Uterus (tissue), 4 donors: ENCODE data around the gene SLC25A22. TPM values are rescaled to one million over a fixed set of nuclear protein-coding genes. Genes with fewer than 3 reads are reported as not detected.
A peak's percentile ranks its signal among the peaks of the same experiment; 100 is the strongest.

Source experiments
- DNase-seq, 2 donors: peaks; one replicate each; pipeline ENCODE4 v3.0.0-alpha.2; 2019 to 2020
- H3K27ac ChIP-seq, 2 donors: fragments of 200-600 bp; sonication (generic); 1 replicate in 1 of 2; 2 replicates in 1 of 2; pipeline ENCODE4 v1.5.1; 2016 to 2018
- H3K27me3 ChIP-seq, 2 donors: fragments of 200-600 bp; sonication (generic); one replicate each; pipeline ENCODE4 v1.5.1; 2018 to 2019; ENCODE audit warnings: control low read depth in 1 of 2
- H3K36me3 ChIP-seq, 2 donors: fragments of 200-600 bp; sonication (generic); one replicate each; pipeline ENCODE4 v1.5.1; 2019; ENCODE audit warnings: control low read depth in 1 of 2
- H3K4me1 ChIP-seq, 2 donors: fragments of 200-600 bp; sonication (generic); one replicate each; pipeline ENCODE4 v1.5.1; 2018 to 2019; ENCODE audit warnings: control low read depth in 1 of 2
- H3K4me3 ChIP-seq, 2 donors: fragments of 200-600 bp; sonication (generic); 1 replicate in 1 of 2; 2 replicates in 1 of 2; pipeline ENCODE4 v1.5.1; 2018 to 2019; ENCODE audit warnings: mild to moderate bottlenecking in 1 of 2
- H3K9me3 ChIP-seq, 2 donors: fragments of 200-600 bp; sonication (generic); one replicate each; pipeline ENCODE4 v1.5.1; 2019; ENCODE audit warnings: control low read depth in 1 of 2
- POLR2A ChIP-seq, 2 donors: fragments of 450-650 bp; IDR thresholded peaks; one replicate each; pipeline ENCODE4 v1.6.1; 2016; ENCODE audit warnings: antibody characterized with exemption in 2 of 2, mild to moderate bottlenecking in 1 of 2, moderate library complexity in 1 of 2
- intact Hi-C: fragments of 100-400 bp; cut with DNase I; formaldehyde crosslinking; loops from one replicate; pipeline ENCODE4 v1.15.1; 2023; ENCODE audit warnings: low total_unique reads
- total RNA-seq, 4 donors: library from RNA; depleted of rRNA in 3 of 4; stranded (reverse); fragments of >200 nt in 3 of 4; gene quantifications; one replicate each; pipeline versions ENCODE4 v1.1.0 to v1.2.4, GENCODE V29; 2014 to 2023
- TF ChIP-seq, protein P1 (sequence below), 4 experiments: fragments of 200-600 bp in 2 of 4; fragments of 450-650 bp in 2 of 4; sonication (generic) in 2 of 4; IDR thresholded peaks; one replicate each; pipeline ENCODE4 v1.5.1; 2016 to 2019; ENCODE audit warnings: antibody characterized with exemption in 4 of 4, mild to moderate bottlenecking in 2 of 4, moderate library complexity in 1 of 4
- donor health status: DM: yes; HTN: yes; CAD: no.

The SLC25A22 gene
- total RNA-seq, 4 donors from 2014 or later, result 0.29 to 20.8 (median 5.4) TPM

DNA sequence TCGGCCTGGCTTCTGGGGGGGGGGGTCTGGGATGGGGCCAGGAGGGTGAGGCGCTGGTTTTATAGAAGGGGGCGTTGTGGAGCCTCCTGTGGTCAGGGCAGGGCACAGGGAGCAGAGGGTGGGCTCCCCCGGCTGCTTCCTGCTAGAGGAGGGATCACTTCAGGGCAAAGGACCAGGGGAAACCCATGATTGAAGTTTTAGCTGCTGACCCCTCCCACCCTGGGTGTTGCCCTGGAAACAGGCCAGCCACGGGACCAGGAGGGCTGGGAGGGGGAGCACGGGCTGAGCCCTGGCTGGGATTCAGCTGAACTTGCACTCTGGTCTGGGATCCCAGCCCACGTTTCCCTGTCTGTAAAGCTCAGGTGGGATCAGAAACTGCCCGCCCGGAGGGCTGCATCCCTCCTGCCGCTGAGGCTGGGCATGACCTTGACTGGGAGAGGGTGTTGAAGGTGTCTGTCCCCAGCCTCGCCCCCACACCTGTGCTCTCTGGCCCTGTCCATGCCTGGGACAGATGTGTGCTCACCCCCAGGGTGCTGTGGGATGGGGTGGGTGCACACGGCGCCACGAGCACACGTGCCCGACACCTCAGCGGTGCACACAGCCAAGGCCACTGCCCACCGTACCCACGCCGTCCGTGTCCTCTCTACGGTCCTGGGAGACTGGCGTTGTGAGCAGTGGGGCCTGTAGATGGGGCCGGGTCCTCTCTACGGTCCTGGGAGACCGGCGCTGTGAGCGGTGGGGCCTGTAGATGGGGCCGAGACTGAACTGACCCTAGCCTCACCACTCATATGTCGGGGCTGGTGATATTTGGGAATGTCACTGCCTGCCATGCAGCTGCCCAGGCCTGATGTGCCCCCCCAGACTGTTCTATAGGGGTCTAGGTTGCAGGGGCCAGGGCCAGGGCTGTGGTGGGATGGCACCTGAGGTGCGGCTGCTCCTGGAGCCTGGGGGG is 46.9 kb upstream of the SLC25A22 start:
- Histone ChIP-seq H3K4me1 (peaks cover 17 to 34% of the 10 kb centered on the region in 2 donors), H3K4me3 (peak overlapping the region; percentile 71 to 99), H3K36me3 (no peaks in the 10 kb centered on the region), H3K27me3 (no peaks in the 10 kb centered on the region), H3K9me3 (no peaks in the 10 kb centered on the region), H3K27ac (peak overlapping the region; percentile 95 to 97)
- peak; percentile 96 for DNase-seq
- intact Hi-C loops, result no loop called here
- TF ChIP-seq, protein P1, sequence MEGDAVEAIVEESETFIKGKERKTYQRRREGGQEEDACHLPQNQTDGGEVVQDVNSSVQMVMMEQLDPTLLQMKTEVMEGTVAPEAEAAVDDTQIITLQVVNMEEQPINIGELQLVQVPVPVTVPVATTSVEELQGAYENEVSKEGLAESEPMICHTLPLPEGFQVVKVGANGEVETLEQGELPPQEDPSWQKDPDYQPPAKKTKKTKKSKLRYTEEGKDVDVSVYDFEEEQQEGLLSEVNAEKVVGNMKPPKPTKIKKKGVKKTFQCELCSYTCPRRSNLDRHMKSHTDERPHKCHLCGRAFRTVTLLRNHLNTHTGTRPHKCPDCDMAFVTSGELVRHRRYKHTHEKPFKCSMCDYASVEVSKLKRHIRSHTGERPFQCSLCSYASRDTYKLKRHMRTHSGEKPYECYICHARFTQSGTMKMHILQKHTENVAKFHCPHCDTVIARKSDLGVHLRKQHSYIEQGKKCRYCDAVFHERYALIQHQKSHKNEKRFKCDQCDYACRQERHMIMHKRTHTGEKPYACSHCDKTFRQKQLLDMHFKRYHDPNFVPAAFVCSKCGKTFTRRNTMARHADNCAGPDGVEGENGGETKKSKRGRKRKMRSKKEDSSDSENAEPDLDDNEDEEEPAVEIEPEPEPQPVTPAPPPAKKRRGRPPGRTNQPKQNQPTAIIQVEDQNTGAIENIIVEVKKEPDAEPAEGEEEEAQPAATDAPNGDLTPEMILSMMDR (IDR thresholded peaks at IDR 0.05), result peak in 1 of 4 experiments; percentile 14
- no peak for TF ChIP-seq POLR2A (IDR thresholded peaks at IDR 0.05)

DNA sequence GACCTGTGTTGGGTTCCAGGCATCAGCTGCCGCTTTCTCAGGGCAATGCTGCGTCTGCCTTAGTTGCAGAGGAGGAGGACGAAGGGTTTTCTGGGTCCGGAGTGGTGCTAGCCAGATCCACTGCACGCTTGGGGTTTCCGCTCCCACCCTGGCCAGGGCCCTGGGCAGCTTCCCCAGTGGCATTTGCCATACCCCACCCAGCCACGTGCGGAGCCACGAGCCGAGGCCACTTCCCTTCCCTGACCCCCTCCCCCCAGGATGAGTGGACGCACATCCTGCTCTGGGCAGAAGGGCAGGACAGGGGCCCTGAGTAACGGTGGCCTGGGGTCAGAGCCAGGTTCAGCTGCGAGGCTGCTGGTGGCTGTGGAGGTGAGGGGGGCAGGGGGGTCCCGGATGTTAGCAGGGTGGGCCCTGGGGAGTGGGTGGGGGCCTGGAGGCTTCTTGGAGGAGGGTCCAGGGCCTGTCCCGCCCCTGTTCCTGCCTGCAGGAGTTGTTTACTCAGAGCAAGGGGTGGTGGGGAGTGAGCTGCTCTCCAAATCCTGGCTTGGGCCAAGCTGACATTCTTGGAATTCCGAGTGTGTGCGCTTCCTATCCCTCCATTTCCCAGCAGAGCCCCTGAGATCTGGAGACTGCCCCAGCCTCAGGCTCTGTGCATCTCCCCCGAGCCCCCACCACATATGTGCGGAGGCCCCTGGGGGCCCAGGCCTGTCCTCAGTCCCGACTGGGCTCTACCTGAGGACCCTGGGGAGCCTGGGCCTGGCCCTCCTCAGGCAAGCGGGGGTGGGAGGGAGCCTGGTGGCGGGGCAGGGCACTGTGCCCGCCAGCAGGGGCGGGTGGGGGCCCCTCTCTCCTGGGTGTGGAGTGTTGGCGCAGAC is 46.0 kb upstream of the SLC25A22 start:
- TF ChIP-seq, protein P1 (IDR thresholded peaks at IDR 0.05), result peak in 1 of 4 experiments; percentile 25
- peak; percentile 4 to 57 for TF ChIP-seq POLR2A (IDR thresholded peaks at IDR 0.05)

DNA sequence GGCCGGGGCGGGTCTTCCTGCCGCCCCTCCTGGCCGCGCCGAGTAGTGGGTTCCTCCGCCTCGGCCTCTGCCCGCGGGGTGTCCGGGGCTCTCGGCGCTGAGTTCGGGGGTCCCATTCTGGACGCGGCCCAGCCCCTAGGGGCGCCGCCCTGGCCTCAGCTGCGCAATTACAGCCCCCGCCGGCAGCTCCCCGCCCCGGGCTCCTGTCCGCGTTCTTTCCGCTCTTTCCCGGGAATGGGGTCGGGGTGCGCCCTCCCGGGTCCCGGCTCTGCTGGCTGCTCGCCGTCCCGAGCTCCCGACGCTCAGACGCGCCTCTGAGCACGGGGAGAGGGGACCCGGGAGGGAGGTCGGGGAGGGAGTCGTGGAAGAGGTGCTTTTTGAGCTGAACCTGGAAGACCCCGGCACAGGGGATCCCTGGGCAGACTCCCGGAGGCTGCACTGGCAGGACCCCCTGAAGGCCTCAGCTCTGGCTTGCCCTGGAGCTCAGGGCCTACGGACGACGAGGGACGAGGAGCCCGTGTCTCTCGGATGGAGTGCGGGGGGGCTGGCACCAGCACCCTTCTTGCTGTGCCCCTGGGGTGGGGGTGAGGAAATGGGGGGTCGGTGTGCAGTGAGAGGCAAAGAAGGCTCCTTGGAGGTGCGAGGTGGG is 45.1 kb upstream of the SLC25A22 start:
- H3K4me1 ChIP-seq, result peaks cover 7 to 25% of the 10 kb centered on the region in 2 donors
- no peaks in the 10 kb centered on the region for H3K9me3 ChIP-seq
- no peaks in the 10 kb centered on the region for H3K36me3 ChIP-seq
- H3K27me3 ChIP-seq, result no peaks in the 10 kb centered on the region
- TF ChIP-seq POLR2A (IDR thresholded peaks at IDR 0.05), result no peak
- TF ChIP-seq, protein P1 (IDR thresholded peaks at IDR 0.05), result peak in 1 of 4 experiments; percentile 19
- peak in 1 of 2 donors; percentile 43 for DNase-seq
- peak overlapping the region; percentile 95 to 97 for H3K27ac ChIP-seq
- peak overlapping the region; percentile 71 to 99 for H3K4me3 ChIP-seq
- intact Hi-C loops, result no loop called here

More for the DNA sequence above, 46.0 kb upstream of the SLC25A22 start:
- Histone ChIP-seq H3K4me1 (peaks cover 15 to 28% of the 10 kb centered on the region in 2 donors), H3K9me3 (no peaks in the 10 kb centered on the region), H3K4me3 (peak overlapping the region; percentile 71 to 99), H3K27ac (peak overlapping the region; percentile 95 to 97), H3K27me3 (no peaks in the 10 kb centered on the region), H3K36me3 (no peaks in the 10 kb centered on the region)
- peak; percentile 90 to 94 for DNase-seq
- intact Hi-C loops, result no loop called here

DNA sequence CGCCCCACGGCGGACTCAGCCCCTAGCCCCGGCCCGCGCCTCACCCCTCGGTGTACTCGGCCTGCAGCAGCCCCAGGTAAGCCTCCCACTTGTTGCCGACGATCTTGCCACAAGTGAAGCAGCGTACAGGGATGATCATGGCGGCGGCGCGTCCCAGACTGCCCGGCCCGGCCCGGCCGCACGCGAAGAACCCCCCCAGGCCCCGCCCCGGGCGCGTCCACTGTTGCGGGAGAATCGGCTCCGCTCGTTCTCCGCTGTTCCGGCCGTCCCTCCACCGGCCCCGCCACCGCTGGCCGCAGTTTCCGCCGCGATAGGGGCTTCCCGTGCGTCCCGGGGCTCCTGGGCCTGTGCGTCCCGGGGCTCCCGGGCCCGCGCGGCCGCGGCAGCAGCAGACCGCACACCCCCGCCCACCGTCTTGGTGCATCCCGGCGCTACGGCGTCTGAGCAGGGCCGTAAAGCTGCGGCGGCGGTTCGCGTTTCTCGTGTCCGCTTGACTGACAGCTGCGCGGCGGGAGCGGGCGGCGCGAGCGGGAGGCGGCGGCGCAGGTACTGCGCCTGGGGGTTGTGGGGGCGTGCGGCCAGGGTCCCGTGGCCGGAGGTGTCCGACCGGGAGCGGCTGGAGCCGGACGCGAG is 44.4 kb upstream of the SLC25A22 start, which contains the start of the genes POLR2L and TSPAN4:
TSS of gene POLR2L (minus strand) at position 160 of the 633 bp plus-strand sequence. CDS start at position 139, 21 bp downstream.
TSS of gene TSPAN4 (plus strand) at position 483 of the 633 bp plus-strand sequence. CDS start 7,453 bp downstream, outside the sequence.
- peaks cover 7 to 25% of the 10 kb centered on the region in 2 donors for H3K4me1 ChIP-seq
- peak; percentile 86 to 90 for DNase-seq
- intact Hi-C loops, result no loop called here

More for the DNA sequence above, 44.4 kb upstream of the SLC25A22 start, which contains the start of the genes POLR2L and TSPAN4:
- Histone ChIP-seq H3K4me3 (peak within 1 kb of the TSS; percentile 71 to 99), H3K9me3 (no peaks in the 10 kb centered on the region), H3K27me3 (no peaks in the 10 kb centered on the region), H3K36me3 (no peaks in the 10 kb centered on the region), H3K27ac (peak within 1 kb of the TSS; percentile 95 to 97)
- TF ChIP-seq POLR2A (IDR thresholded peaks at IDR 0.05), result peak; percentile 86
- TF ChIP-seq, protein P1 (IDR thresholded peaks at IDR 0.05), result peak in 2 of 4 experiments; percentile 47 to 48
